ENCODE data around the gene CTSO.

The CTSO gene

DNA sequence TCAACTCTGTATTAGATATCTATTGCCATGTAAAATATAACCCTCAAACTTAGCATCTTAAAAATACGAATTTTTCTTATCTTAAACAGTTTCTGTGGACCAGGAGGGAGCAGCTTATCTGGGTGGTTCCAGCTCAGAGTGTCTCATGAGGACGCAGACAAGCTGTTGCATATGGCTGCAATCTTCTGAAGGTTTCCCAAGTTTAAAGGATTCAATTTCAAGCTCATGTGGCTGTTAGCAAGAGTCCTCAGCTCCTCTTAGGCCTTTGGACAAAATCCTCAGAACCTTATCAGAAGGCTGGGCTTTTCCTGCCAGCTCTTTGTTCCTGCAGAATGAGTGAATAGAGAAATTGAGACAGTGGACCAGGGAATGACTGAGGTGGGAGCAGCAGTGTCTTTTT, 2.8 kb upstream of the CTSO start:
- Histone ChIP-seq H3K27me3 (ENCODE audit: low read length) (no peaks in the 10 kb centered on the region), H3K36me3 (ENCODE audit: low read length) (no peaks in the 10 kb centered on the region), H3K4me2 (ENCODE audit: low read depth, low read length, poor library complexity, severe bottlenecking) (no peak overlapping the region), H3K79me2 (ENCODE audit: insufficient read depth, low read length) (no peaks in the 10 kb centered on the region), H3K4me3 (ENCODE audit: insufficient read depth, low read length, poor library complexity, severe bottlenecking) (no peak overlapping the region), H2AFZ (ENCODE audit: low read depth, low read length, severe bottlenecking) (no peak overlapping the region), H3K9me2 (replicated peaks; ENCODE audit: insufficient read depth, low read length) (no peaks in the 10 kb centered on the region), H3K9ac (ENCODE audit: low read length) (no peak overlapping the region), H4K20me1 (ENCODE audit: low read depth, low read length) (no peaks in the 10 kb centered on the region), H3F3A (ENCODE audit: insufficient read depth) (no peaks in the 10 kb centered on the region; the same call in 1 of the 2 replicates), H3K9me3 (ENCODE audit: insufficient read depth, low read length) (no peaks in the 10 kb centered on the region), H3K27ac (ENCODE audit: low read depth, low read length) (no peak overlapping the region)
- no peak for TF ChIP-seq EZH2phosphoT487 (conservative IDR thresholded peaks at IDR 0.05; ENCODE audit: low read length)
- TF ChIP-seq CTCF (IDR thresholded peaks at IDR 0.05; ENCODE audit: insufficient read depth, low read length, poor library complexity, severe bottlenecking) = no peak

- no peaks in the 10 kb centered on the region for H3K36me3 ChIP-seq (ENCODE audit: low read length)
- no peak overlapping the region for H3K27ac ChIP-seq (ENCODE audit: low read depth, low read length)
- H3F3A ChIP-seq (ENCODE audit: insufficient read depth) = no peaks in the 10 kb centered on the region; the same call in 1 of the 2 replicates
- TF ChIP-seq CTCF (IDR thresholded peaks at IDR 0.05; ENCODE audit: insufficient read depth, low read length, poor library complexity, severe bottlenecking) (no peak), EZH2phosphoT487 (conservative IDR thresholded peaks at IDR 0.05; ENCODE audit: low read length) (no peak)
- no peak overlapping the region for H3K4me3 ChIP-seq (ENCODE audit: insufficient read depth, low read length, poor library complexity, severe bottlenecking)
- H4K20me1 ChIP-seq (ENCODE audit: low read depth, low read length) = no peaks in the 10 kb centered on the region
- H3K9me2 ChIP-seq (replicated peaks; ENCODE audit: insufficient read depth, low read length) = no peaks in the 10 kb centered on the region
- H3K9ac ChIP-seq (ENCODE audit: low read length) = no peak overlapping the region
- H3K4me2 ChIP-seq (ENCODE audit: low read depth, low read length, poor library complexity, severe bottlenecking) = no peak overlapping the region
- no peaks in the 10 kb centered on the region for H3K79me2 ChIP-seq (ENCODE audit: insufficient read depth, low read length)
- no peak overlapping the region for H2AFZ ChIP-seq (ENCODE audit: low read depth, low read length, severe bottlenecking)
- H3K9me3 ChIP-seq (ENCODE audit: insufficient read depth, low read length) = no peaks in the 10 kb centered on the region
- H3K27me3 ChIP-seq (ENCODE audit: low read length) = no peaks in the 10 kb centered on the region
These were observed 1.3 kb upstream of the CTSO start for GRCh38 chr4:155954939-155955338.

DNA sequence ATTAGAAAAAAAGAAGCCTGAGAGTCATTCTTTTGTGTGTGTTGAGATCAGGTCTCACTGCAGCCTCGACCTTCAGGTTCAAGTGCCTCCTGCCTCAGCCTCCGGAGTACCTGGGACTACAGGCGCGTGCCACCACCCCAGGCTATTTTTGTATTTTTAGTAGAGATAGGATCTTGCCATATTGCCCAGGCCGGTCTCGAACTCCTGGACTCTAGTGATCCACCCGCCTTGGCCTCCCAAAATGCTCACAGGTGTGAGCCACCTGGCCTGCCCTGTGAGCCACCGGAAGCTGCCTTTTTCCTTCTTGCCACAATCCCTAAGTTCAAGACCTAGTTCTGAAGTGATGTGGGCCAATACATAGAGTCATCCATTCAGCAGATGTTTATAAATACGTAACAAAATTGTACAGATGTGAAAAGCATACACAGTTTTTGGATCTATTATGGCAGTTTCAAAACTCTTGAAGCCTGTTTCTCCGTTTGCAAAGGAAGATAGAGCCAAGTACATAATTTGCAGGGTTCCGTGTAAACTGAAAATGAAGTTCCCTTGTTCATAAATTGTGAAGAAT, 536 bp upstream of the CTSO start:
- Histone ChIP-seq H4K20me1 (ENCODE audit: low read depth, low read length) (no peaks in the 10 kb centered on the region), H3F3A (ENCODE audit: insufficient read depth) (no peaks in the 10 kb centered on the region; the same call in 1 of the 2 replicates), H3K27me3 (ENCODE audit: low read length) (no peaks in the 10 kb centered on the region), H3K9me3 (ENCODE audit: insufficient read depth, low read length) (no peaks in the 10 kb centered on the region), H3K27ac (ENCODE audit: low read depth, low read length) (no peak overlapping the region), H3K79me2 (ENCODE audit: insufficient read depth, low read length) (no peaks in the 10 kb centered on the region), H2AFZ (ENCODE audit: low read depth, low read length, severe bottlenecking) (peak overlapping the region; percentile 94), H3K36me3 (ENCODE audit: low read length) (no peaks in the 10 kb centered on the region), H3K4me2 (ENCODE audit: low read depth, low read length, poor library complexity, severe bottlenecking) (peak overlapping the region; percentile 59), H3K4me3 (ENCODE audit: insufficient read depth, low read length, poor library complexity, severe bottlenecking) (peak overlapping the region; percentile 47), H3K9me2 (replicated peaks; ENCODE audit: insufficient read depth, low read length) (no peaks in the 10 kb centered on the region), H3K9ac (ENCODE audit: low read length) (peak overlapping the region; percentile 60)
- TF ChIP-seq EZH2phosphoT487 (conservative IDR thresholded peaks at IDR 0.05; ENCODE audit: low read length) = no peak
- no peak for TF ChIP-seq CTCF (IDR thresholded peaks at IDR 0.05; ENCODE audit: insufficient read depth, low read length, poor library complexity, severe bottlenecking)
